Natural killer cell (primary cell): ENCODE data around the gene KCTD21. TPM values are rescaled to one million over a fixed set of nuclear protein-coding genes. Genes with fewer than 3 reads are reported as not detected.

ENCODE experiments used
- ATAC-seq, 3 donors: fragments of 150-1000 bp in 2 of 3; fragments of 200-7000 bp in 1 of 3; cut with Tn5 transposase; 1 replicate in 1 of 3; 2 replicates in 2 of 3; pipeline ENCODE4 v1.10.0; 2021; ENCODE audit warnings: mild to moderate bottlenecking in 2 of 3, moderate library complexity in 2 of 3
- DNase-seq, 2 donors: peaks; one replicate each; pipeline versions ENCODE4 v3.0.0 to v3.0.0-alpha.2; 2013 to 2021; ENCODE audit warnings: mixed read lengths in 1 of 2
- H3K27ac ChIP-seq: one replicate; pipeline ENCODE4 v1.5.1; 2013; ENCODE audit warnings: mild to moderate bottlenecking, low read length
- H3K27me3 ChIP-seq: one replicate; pipeline ENCODE4 v1.6.1; 2013; ENCODE audit warnings: low read length; ENCODE audit not compliant: control insufficient read depth, insufficient read depth
- H3K36me3 ChIP-seq: one replicate; pipeline ENCODE4 v1.6.1; 2013; ENCODE audit warnings: low read length; ENCODE audit not compliant: control insufficient read depth, insufficient read depth
- H3K4me1 ChIP-seq: one replicate; pipeline ENCODE4 v1.6.1; 2013; ENCODE audit warnings: low read length; ENCODE audit not compliant: control insufficient read depth, insufficient read depth
- H3K4me3 ChIP-seq: one replicate; pipeline ENCODE4 v1.5.1; 2013; ENCODE audit warnings: low read length
- H3K9me3 ChIP-seq: one replicate; pipeline ENCODE4 v1.6.1; 2013; ENCODE audit warnings: low read length; ENCODE audit not compliant: control insufficient read depth, insufficient read depth
- H3K27ac Mint-ChIP-seq, 2 donors: one replicate each; pipeline ENCODE4 v1.8.0; 2022; ENCODE audit warnings: mild to moderate bottlenecking in 2 of 2, mixed read lengths in 2 of 2, moderate library complexity in 1 of 2
- H3K27me3 Mint-ChIP-seq, 2 donors: one replicate each; pipeline ENCODE4 v1.8.0; 2022; ENCODE audit warnings: low read depth in 2 of 2, mixed read lengths in 2 of 2
- H3K36me3 Mint-ChIP-seq: one replicate; pipeline ENCODE4 v1.8.0; 2022; ENCODE audit warnings: mixed read lengths
- H3K4me1 Mint-ChIP-seq, 2 donors: one replicate each; pipeline ENCODE4 v1.8.0; 2022; ENCODE audit warnings: mixed read lengths in 2 of 2
- H3K4me3 Mint-ChIP-seq: one replicate; pipeline ENCODE4 v1.8.0; 2022; ENCODE audit warnings: mild to moderate bottlenecking, moderate library complexity, mixed read lengths
- H3K9me3 Mint-ChIP-seq, 2 donors: one replicate each; pipeline ENCODE4 v1.8.0; 2022; ENCODE audit warnings: mixed read lengths in 2 of 2
- WGBS: methylation state at CpG from one replicate; pipeline ENCODE4 v1.1.7; 2013; ENCODE audit warnings: missing lambda C conversion rate; ENCODE audit not compliant: insufficient coverage; 5-methylcytosine and 5-hydroxymethylcytosine counted together
- intact Hi-C: fragments of 100-400 bp; cut with micrococcal nuclease; formaldehyde crosslinking; loops from one replicate; pipeline ENCODE4 v1.14.2; 2022
- total RNA-seq, 4 donors: library from RNA; stranded (reverse); fragments of 120-200 nt in 1 of 4; gene quantifications; one replicate each; pipeline versions ENCODE4 v1.2.3 to v1.2.4, GENCODE V29; 2013 to 2022
- TF ChIP-seq, protein P1 (sequence below): fragments of 200-600 bp; IDR thresholded peaks from one replicate; pipeline ENCODE4 v1.8.0; 2022; ENCODE audit warnings: antibody characterized with exemption

Gene KCTD21
- total RNA-seq, 3 donors from 2014 or later (not counting 1 experiment from before 2014, with no cell fraction given) = 1.7 to 2.7 (median 2.2) TPM

DNA sequence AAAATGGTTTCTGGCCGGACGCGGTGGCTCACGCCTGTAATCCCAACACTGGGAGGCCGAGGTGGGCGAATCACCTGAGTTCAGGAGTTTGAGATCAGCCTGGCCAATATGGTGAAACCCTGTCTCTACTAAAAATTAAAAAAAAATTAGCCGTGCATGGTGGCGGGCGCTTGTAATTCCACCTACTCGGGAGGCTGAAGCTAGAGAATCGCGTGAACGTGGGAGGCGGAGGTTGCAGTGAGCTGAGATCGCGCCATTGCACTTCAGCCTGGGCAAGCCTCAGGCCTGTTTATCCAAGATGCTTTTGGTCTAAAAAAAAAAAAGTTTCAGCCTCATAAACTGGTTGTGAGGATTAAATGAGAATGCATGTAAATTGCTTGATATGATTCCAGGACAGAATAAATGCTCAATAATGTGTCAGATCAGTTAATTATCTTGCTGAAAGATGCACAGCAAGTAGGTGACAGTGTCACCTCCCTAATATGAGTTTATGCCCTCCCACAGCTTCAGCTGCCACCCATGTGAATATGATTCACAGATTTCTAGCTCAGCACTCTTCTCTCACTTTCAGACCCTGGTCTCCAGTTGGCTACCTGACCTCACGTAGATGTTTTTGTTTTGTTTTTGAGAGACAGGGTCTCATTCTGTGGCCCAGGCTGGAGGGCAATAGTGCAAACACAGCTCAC lies 47.9 kb downstream of the KCTD21 start:
- Mint-ChIP-seq H3K9me3 (no peaks in the 10 kb centered on the region), H3K4me3 (peak overlapping the region; percentile 69)

GRCh38 chr11:78139422-78140391 lies 48.7 kb downstream of the KCTD21 start, which contains the start of gene ALG8:
Gene ALG8 (minus strand): TSS chr11:78139626. CDS start chr11:78139588, 38 bp downstream.
- Mint-ChIP-seq H3K27ac (peak within 1 kb of the TSS; percentile 80 to 91), H3K27me3 (no peaks in the 10 kb centered on the region), H3K4me3 (peak within 1 kb of the TSS; percentile 95), H3K4me1 (peaks cover 29 to 30% of the 10 kb centered on the region in 2 donors), H3K9me3 (no peaks in the 10 kb centered on the region), H3K36me3 (no peaks in the 10 kb centered on the region)
- Histone ChIP-seq H3K9me3 (no peaks in the 10 kb centered on the region), H3K36me3 (no peaks in the 10 kb centered on the region), H3K4me1 (peaks cover 14% of the 10 kb centered on the region), H3K27me3 (no peaks in the 10 kb centered on the region), H3K4me3 (peak within 1 kb of the TSS; percentile 73), H3K27ac (peak within 1 kb of the TSS; percentile 54)
- TF ChIP-seq, protein P1, sequence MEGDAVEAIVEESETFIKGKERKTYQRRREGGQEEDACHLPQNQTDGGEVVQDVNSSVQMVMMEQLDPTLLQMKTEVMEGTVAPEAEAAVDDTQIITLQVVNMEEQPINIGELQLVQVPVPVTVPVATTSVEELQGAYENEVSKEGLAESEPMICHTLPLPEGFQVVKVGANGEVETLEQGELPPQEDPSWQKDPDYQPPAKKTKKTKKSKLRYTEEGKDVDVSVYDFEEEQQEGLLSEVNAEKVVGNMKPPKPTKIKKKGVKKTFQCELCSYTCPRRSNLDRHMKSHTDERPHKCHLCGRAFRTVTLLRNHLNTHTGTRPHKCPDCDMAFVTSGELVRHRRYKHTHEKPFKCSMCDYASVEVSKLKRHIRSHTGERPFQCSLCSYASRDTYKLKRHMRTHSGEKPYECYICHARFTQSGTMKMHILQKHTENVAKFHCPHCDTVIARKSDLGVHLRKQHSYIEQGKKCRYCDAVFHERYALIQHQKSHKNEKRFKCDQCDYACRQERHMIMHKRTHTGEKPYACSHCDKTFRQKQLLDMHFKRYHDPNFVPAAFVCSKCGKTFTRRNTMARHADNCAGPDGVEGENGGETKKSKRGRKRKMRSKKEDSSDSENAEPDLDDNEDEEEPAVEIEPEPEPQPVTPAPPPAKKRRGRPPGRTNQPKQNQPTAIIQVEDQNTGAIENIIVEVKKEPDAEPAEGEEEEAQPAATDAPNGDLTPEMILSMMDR = no peak
- intact Hi-C loops = loop anchor here (1.0 kb wide), 2 partner anchors 49 to 145 kb away; partner anchors contain the start of genes INTS4, KCTD21 and USP35
- WGBS = 3% methylated on average over 50 of the region's 52 CpGs
- peak; percentile 96 to 98 for DNase-seq
- peak; percentile 96 to 97 (median 96) for ATAC-seq

More for the DNA sequence above, 47.9 kb downstream of the KCTD21 start:
- WGBS = 76% methylated on average over 17 of the region's 17 CpGs
- peaks cover 14% of the 10 kb centered on the region for H3K4me1 ChIP-seq
- TF ChIP-seq, protein P1 = no peak
- H3K4me3 ChIP-seq = peak overlapping the region; percentile 73
- H3K36me3 Mint-ChIP-seq = no peaks in the 10 kb centered on the region
- ATAC-seq (no peak), DNase-seq (no peak)
- H3K36me3 ChIP-seq = no peaks in the 10 kb centered on the region
- peak overlapping the region in 1 of 2 donors; percentile 24 for H3K27ac Mint-ChIP-seq
- H3K27ac ChIP-seq = no peak overlapping the region
- no peaks in the 10 kb centered on the region for H3K27me3 ChIP-seq
- no peaks in the 10 kb centered on the region for H3K27me3 Mint-ChIP-seq
- peaks cover 28 to 29% of the 10 kb centered on the region in 2 donors for H3K4me1 Mint-ChIP-seq
- no peaks in the 10 kb centered on the region for H3K9me3 ChIP-seq
- intact Hi-C loops = no loop called here

- Histone ChIP-seq H3K27me3 (no peaks in the 10 kb centered on the region), H3K36me3 (peaks cover 2% of the 10 kb centered on the region), H3K4me1 (peaks cover 14% of the 10 kb centered on the region), H3K27ac (peak overlapping the region; percentile 54), H3K4me3 (peak overlapping the region; percentile 73), H3K9me3 (no peaks in the 10 kb centered on the region)
- H3K27ac Mint-ChIP-seq = peak overlapping the region; percentile 80 to 91
- H3K4me3 Mint-ChIP-seq = peak overlapping the region; percentile 95
- H3K4me1 Mint-ChIP-seq = peaks cover 29 to 33% of the 10 kb centered on the region in 2 donors
- intact Hi-C loops = loop anchor here (1.0 kb wide), 2 partner anchors 49 to 145 kb away; partner anchors contain the start of genes INTS4, KCTD21 and USP35
- DNase-seq = no peak
- H3K36me3 Mint-ChIP-seq = no peaks in the 10 kb centered on the region
- H3K27me3 Mint-ChIP-seq = no peaks in the 10 kb centered on the region
- no peaks in the 10 kb centered on the region for H3K9me3 Mint-ChIP-seq
- peak; percentile 15 to 48 (median 40) for ATAC-seq
- 14% methylated on average over 12 of the region's 12 CpGs for WGBS
- TF ChIP-seq, protein P1 = no peak
Measured at GRCh38 chr11:78138694-78139421, 49.6 kb downstream of the KCTD21 start.
